ENCODE measurements around the gene HGF. TPM values are rescaled to one million over a fixed set of nuclear protein-coding genes. Genes with fewer than 3 reads are reported as not detected.
"Not testable (repeated sequence)": the region's sequence is repeated elsewhere in the genome, so short reads cannot be mapped to it uniquely, and the experiment has no call there.

HGF gene
- total RNA-seq, 2 donors from 2014 or later = 2.9 to 6.9 TPM

DNA sequence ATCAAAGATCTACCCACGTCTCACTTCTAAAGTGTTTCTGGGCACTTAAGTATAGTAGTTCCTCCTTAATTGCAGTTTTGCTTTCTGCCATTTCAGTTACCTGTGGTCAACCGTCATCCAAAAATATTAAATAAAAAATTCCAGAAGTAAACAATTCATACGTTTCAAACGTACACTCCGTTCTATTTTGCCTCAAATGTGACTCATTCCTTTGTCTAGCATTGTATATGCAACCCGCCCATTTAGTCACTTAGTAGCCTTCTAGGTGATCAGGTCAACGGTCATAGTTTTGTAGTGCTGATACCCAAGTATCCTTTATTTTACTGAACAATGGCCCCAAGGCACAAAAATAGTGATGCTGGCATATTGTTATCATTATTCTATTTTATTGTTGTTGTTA, 33.8 kb downstream of the HGF start:
- ATAC-seq (no peak), DNase-seq (no peak)
- Histone ChIP-seq H3K4me3 (no peak overlapping the region), H3K4me1 (no peaks in the 10 kb centered on the region), H3K36me3 (replicated peaks in 1 of 2; ENCODE audit: insufficient read depth in 1 of 2, low read depth in 2 of 2) (no peaks in the 10 kb centered on the region), H3K27ac (no peak overlapping the region), H3K27me3 (no peaks in the 10 kb centered on the region), H3K9me3 (no peaks in the 10 kb centered on the region)
- intact Hi-C loops (cut with DNase I) = no loop called here
- no peak for TF ChIP-seq POLR2A (IDR thresholded peaks at IDR 0.05)
- TF ChIP-seq, protein P1, sequence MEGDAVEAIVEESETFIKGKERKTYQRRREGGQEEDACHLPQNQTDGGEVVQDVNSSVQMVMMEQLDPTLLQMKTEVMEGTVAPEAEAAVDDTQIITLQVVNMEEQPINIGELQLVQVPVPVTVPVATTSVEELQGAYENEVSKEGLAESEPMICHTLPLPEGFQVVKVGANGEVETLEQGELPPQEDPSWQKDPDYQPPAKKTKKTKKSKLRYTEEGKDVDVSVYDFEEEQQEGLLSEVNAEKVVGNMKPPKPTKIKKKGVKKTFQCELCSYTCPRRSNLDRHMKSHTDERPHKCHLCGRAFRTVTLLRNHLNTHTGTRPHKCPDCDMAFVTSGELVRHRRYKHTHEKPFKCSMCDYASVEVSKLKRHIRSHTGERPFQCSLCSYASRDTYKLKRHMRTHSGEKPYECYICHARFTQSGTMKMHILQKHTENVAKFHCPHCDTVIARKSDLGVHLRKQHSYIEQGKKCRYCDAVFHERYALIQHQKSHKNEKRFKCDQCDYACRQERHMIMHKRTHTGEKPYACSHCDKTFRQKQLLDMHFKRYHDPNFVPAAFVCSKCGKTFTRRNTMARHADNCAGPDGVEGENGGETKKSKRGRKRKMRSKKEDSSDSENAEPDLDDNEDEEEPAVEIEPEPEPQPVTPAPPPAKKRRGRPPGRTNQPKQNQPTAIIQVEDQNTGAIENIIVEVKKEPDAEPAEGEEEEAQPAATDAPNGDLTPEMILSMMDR (IDR thresholded peaks at IDR 0.05) = no peak
- WGBS, 2 donors = 63 to 74% methylated on average over 7 of the region's 7 CpGs

DNA sequence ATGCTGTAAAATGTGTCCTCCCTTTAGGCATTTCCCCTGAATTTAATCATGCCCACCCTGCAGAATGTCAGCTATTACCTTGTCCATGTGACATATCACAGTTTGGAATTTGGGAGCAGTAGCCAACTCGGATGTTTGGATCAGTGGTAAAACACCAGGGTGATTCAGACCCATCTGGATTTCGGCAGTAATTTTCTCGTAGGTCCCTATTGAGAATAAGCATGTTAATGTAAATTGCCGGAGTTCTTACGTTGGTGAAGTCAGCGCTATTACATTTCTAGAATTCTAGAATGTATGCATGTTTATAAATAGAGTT, 44.1 kb downstream of the HGF start:
- no peaks in the 10 kb centered on the region for H3K9me3 ChIP-seq
- 46 to 47% methylated on average over 6 of the region's 6 CpGs for whole genome bisulfite sequencing, 2 donors
- DNase-seq (no peak), ATAC-seq (no peak)
- intact Hi-C loops (cut with DNase I) = no loop called here
- no peaks in the 10 kb centered on the region for H3K36me3 ChIP-seq (replicated peaks in 1 of 2; ENCODE audit: insufficient read depth in 1 of 2, low read depth in 2 of 2)
- no peak overlapping the region for H3K27ac ChIP-seq
- H3K27me3 ChIP-seq = no peaks in the 10 kb centered on the region
- no peaks in the 10 kb centered on the region for H3K4me1 ChIP-seq
- H3K4me3 ChIP-seq = no peak overlapping the region
- TF ChIP-seq, protein P1 (IDR thresholded peaks at IDR 0.05) = no peak
- no peak for TF ChIP-seq POLR2A (IDR thresholded peaks at IDR 0.05)

DNA sequence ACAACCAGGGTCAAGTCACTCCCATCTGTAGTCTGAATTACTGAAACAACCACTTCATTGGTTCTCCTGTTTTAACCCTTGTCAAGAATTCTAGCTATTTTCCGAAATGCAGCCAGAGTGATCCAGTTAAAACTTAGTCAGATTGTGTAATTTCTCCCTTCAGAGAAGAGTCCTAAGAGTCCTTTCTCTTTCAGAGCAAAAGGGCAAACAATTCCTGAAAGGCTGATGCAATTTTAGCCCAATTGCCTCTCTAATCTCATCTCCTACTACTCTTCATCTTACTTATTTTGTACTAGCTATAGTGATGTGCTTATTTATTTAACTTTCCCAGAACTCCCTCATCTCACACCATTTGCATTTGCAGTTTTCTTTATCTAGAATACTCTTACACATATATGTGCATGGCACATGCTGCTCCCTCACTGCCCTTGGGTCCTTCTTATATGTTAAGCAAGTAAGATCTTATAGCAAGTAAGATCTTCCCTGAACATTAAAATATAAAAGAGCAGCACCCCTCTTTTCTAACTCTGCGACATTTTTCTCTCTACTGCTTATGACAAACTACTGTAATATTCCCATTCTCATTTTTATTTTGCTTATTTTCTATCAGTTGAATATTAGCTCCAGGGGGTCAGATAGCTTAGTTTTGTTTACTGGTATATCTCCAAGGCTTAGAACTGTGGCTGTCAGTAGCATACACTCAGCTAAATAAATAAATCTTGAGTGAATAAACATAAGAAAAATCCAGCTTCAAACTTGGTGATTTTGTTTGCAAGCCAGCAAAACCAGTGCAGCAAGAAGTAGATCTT, 44.6 kb downstream of the HGF start:
- WGBS, 2 donors = 80 to 85% methylated on average over 2 of the region's 2 CpGs

DNA sequence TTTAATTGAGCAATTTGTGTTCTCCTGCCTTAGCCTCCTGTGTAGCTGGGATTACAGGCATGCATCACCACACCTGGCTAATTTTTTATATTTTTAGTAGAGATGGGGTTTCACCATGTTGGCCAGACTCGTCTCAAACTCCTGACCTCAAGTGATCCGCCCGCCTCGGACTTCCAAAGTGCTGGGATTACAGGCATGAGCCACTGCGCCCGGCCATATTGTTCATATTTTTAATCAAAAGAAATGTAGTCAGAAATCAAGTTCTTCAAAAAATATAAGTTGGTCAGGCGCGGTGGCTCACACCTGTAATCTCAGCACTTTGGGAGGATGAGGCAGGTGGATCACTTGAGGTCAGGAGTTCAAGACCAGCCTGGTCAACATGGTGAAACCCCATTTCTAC, 47.6 kb downstream of the HGF start:
- H3K4me3 ChIP-seq; H3K9me3 ChIP-seq; H3K27me3 ChIP-seq; intact Hi-C loops (cut with DNase I); ATAC-seq; H3K36me3 ChIP-seq (replicated peaks in 1 of 2; ENCODE audit: insufficient read depth in 1 of 2, low read depth in 2 of 2); H3K27ac ChIP-seq; H3K4me1 ChIP-seq; DNase-seq: not testable (repeated sequence)
- WGBS, 2 donors = 82 to 85% methylated on average over 8 of the region's 8 CpGs

More for the DNA sequence above, 44.6 kb downstream of the HGF start:
- H3K9me3 ChIP-seq = no peaks in the 10 kb centered on the region
- TF ChIP-seq, protein P1 (IDR thresholded peaks at IDR 0.05) = no peak
- TF ChIP-seq POLR2A (IDR thresholded peaks at IDR 0.05) = no peak
- H3K4me3 ChIP-seq = no peak overlapping the region
- intact Hi-C loops (cut with DNase I) = no loop called here
- no peak for ATAC-seq
- no peak overlapping the region for H3K27ac ChIP-seq
- no peaks in the 10 kb centered on the region for H3K36me3 ChIP-seq (replicated peaks in 1 of 2; ENCODE audit: insufficient read depth in 1 of 2, low read depth in 2 of 2)
- no peaks in the 10 kb centered on the region for H3K4me1 ChIP-seq
- DNase-seq = no peak
- H3K27me3 ChIP-seq = no peaks in the 10 kb centered on the region

DNA sequence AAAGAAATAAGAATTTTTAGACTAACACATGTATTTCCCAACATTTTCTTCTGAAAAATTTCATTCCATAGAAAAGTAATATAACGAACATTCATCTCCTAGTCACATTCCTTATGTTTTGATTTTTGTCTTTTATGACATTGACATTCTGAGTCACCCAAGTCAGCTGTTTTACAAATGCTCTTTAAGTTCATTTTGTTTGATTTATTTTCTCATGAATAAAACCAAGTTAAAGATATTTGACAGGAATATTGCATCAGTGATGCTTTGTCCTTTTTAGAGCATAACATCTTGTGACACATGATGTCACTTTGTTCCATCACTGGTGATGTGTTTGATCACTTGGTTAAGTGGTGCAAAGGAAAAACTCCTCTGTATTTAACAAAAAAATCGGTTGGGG, 48.4 kb downstream of the HGF start:
- Histone ChIP-seq H3K4me1 (no peaks in the 10 kb centered on the region), H3K27me3 (no peaks in the 10 kb centered on the region), H3K27ac (no peak overlapping the region), H3K9me3 (no peaks in the 10 kb centered on the region), H3K4me3 (no peak overlapping the region), H3K36me3 (replicated peaks in 1 of 2; ENCODE audit: insufficient read depth in 1 of 2, low read depth in 2 of 2) (no peaks in the 10 kb centered on the region)
- ATAC-seq = no peak
- TF ChIP-seq, protein P1 (IDR thresholded peaks at IDR 0.05) = no peak
- TF ChIP-seq POLR2A (IDR thresholded peaks at IDR 0.05) = no peak
- intact Hi-C loops (cut with DNase I) = no loop called here
- WGBS, 2 donors = 54 to 55% methylated on average over 2 of the region's 2 CpGs
- no peak for DNase-seq
